Sigmoid colon (tissue), 4 donors: Measurements from ENCODE around the gene INCENP.

ENCODE experiments used
- EP300 ChIP-seq, 4 donors: sonication (generic); formaldehyde crosslinking; IDR thresholded peaks; one replicate each; pipeline ENCODE4 v1.6.1; 2017; ENCODE audit warnings: antibody characterized with exemption in 4 of 4
- POLR2A ChIP-seq, 2 donors: fragments of 450-650 bp; IDR thresholded peaks; one replicate each; pipeline ENCODE4 v1.6.1; 2016; ENCODE audit warnings: antibody characterized with exemption in 2 of 2, mild to moderate bottlenecking in 2 of 2, moderate library complexity in 2 of 2
- POLR2AphosphoS5 ChIP-seq, 4 donors: sonication (generic); formaldehyde crosslinking; IDR thresholded peaks; one replicate each; pipeline ENCODE4 v1.6.1; 2017; ENCODE audit warnings: antibody characterized with exemption in 4 of 4
- TF ChIP-seq, protein P1 (sequence below), 4 experiments: fragments of 450-650 bp in 3 of 4; fragments of 200-600 bp in 1 of 4; IDR thresholded peaks; one replicate each; pipeline ENCODE4 v1.5.1; 2016 to 2019; ENCODE audit warnings: antibody characterized with exemption in 4 of 4, mild to moderate bottlenecking in 3 of 4, moderate library complexity in 2 of 4

DNA sequence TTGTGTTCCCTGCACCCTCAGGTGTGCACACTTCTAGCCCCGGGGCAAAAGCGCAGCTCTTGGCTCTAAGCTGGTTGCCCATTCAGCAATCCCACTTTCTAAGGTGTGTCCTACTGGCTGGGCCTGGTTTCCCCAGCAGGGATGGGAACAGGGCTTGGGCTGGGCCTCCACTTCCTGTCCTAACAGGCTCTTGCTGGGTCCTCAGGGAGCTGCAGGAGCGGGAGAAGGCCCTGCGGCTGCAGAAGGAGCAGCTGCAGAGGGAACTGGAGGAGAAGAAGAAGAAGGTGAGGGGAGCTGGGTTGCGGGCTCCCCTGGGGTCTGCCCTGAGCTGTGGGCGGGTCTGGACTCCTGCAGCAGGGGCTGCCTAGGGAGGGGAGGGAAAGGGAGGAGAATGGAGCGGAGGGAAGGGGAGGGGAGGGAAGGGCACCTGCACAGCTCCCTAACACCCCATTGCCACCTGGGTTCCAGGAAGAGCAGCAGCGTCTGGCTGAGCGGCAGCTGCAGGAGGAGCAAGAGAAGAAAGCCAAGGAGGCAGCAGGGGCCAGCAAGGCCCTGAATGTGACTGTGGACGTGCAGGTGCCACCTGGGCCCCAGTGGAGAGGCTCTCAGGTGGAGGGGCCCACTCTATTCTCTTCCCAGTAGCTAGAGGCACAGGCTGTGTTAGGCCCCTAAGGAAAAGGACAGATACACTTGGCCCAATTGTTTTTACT, 24.6 kb downstream of the INCENP start:
- TF ChIP-seq, protein P1, sequence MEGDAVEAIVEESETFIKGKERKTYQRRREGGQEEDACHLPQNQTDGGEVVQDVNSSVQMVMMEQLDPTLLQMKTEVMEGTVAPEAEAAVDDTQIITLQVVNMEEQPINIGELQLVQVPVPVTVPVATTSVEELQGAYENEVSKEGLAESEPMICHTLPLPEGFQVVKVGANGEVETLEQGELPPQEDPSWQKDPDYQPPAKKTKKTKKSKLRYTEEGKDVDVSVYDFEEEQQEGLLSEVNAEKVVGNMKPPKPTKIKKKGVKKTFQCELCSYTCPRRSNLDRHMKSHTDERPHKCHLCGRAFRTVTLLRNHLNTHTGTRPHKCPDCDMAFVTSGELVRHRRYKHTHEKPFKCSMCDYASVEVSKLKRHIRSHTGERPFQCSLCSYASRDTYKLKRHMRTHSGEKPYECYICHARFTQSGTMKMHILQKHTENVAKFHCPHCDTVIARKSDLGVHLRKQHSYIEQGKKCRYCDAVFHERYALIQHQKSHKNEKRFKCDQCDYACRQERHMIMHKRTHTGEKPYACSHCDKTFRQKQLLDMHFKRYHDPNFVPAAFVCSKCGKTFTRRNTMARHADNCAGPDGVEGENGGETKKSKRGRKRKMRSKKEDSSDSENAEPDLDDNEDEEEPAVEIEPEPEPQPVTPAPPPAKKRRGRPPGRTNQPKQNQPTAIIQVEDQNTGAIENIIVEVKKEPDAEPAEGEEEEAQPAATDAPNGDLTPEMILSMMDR (IDR thresholded peaks at IDR 0.05), result no peak
- TF ChIP-seq POLR2A (IDR thresholded peaks at IDR 0.05), result no peak
- no peak for TF ChIP-seq POLR2AphosphoS5 (IDR thresholded peaks at IDR 0.05)
- no peak for TF ChIP-seq EP300 (IDR thresholded peaks at IDR 0.05)
